ENCODE results near the gene COPS7B. TPM values are rescaled to one million over a fixed set of nuclear protein-coding genes. Genes with fewer than 3 reads are reported as not detected.

Gene COPS7B
- total and polyA plus RNA-seq, 9 of the 15 experiments (the other 6 are each of a cell fraction or from before 2014, with no cell fraction given), result 6.0 to 50.7 (median 21.8) TPM

DNA sequence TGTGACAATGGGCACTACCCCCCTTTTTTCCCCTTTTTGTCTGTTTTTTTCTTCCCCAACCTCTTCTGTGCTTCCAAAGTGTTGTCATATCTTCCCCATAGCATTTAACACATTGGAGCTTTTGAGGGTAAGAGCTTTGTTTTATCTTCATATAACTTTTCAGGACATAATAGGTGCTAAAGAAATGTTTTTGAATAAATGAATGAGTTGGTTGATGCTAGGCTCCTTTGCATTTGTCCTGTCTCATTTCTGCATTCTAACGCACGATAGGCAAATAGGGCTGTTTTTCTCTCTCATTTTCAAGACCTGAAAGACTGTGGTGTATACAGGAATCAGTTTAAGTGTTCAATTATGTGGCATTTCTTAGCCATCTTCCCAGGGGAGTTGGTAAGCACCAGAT lies 832 bp upstream of the COPS7B start (continued):
- TF ChIP-seq SAP30 (IDR thresholded peaks at IDR 0.05; ENCODE audit: borderline replicate concordance, insufficient read depth, low read depth, low read length, poor library complexity, severe bottlenecking) (no peak), ZNF174 (CRISPR knock-in tag; IDR thresholded peaks at IDR 0.05) (no peak), SPI1 (IDR thresholded peaks at IDR 0.05; ENCODE audit: borderline replicate concordance, low read depth, low read length) (no peak), DNMT1 (IDR thresholded peaks at IDR 0.05) (no peak), NCOA2 (IDR thresholded peaks at IDR 0.05; ENCODE audit: partially characterized antibody in 2 of 2) (no peak)
- TF ChIP-seq, protein P1, sequence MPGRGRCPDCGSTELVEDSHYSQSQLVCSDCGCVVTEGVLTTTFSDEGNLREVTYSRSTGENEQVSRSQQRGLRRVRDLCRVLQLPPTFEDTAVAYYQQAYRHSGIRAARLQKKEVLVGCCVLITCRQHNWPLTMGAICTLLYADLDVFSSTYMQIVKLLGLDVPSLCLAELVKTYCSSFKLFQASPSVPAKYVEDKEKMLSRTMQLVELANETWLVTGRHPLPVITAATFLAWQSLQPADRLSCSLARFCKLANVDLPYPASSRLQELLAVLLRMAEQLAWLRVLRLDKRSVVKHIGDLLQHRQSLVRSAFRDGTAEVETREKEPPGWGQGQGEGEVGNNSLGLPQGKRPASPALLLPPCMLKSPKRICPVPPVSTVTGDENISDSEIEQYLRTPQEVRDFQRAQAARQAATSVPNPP (IDR thresholded peaks at IDR 0.05; ENCODE audit: borderline replicate concordance, insufficient read depth, insufficient read length), result no peak

- H3K9me3 ChIP-seq (replicated peaks; ENCODE audit: control insufficient read depth, insufficient read depth, low read depth, low read length), result no peaks in the 10 kb centered on the region
- no peaks in the 10 kb centered on the region for H3K27me3 ChIP-seq (ENCODE audit: control insufficient read depth in 2 of 2, insufficient read depth in 2 of 2, low read length in 2 of 2)
- peak overlapping the region; percentile 67 to 95 for H3K9ac ChIP-seq (ENCODE audit: insufficient read depth in 1 of 2, low read depth in 2 of 2, low read length in 2 of 2)
- peaks cover 20% of the 10 kb centered on the region; the same call in 1 of the 3 replicates for H3K36me3 ChIP-seq (ENCODE audit: control insufficient read depth, insufficient read depth, low read length)
- H2AFZ ChIP-seq (ENCODE audit: low read depth, low read length), result peak overlapping the region; percentile 99
- no peaks in the 10 kb centered on the region for H3K9me1 ChIP-seq (ENCODE audit: control insufficient read depth, insufficient read depth, low read length)
- peaks cover 37% of the 10 kb centered on the region for H3K79me2 ChIP-seq (ENCODE audit: control insufficient read depth, insufficient read depth, low read length)
- H3K4me3 ChIP-seq, result peak overlapping the region; percentile 99
- DNase-seq (ENCODE audit: extremely low read depth in 1 of 4, low spot score in 3 of 4), result no peak
- ChIA-PET CTCF (ENCODE audit: low intra/inter-chr PET ratio) (no interaction called here), POLR2A (no interaction called here)
- intact Hi-C loops (cut with micrococcal nuclease), result loop anchor here (2.0 to 10.0 kb wide), 3 partner anchors 69 to 321 kb away; partner anchors contain the start of gene NCL
- H3K4me2 ChIP-seq (ENCODE audit: insufficient read depth, low read length), result peak overlapping the region; percentile 91
- H4K20me1 ChIP-seq (replicated peaks; ENCODE audit: control insufficient read depth, insufficient read depth, low read length), result peaks cover 4% of the 10 kb centered on the region; the same call in 1 of the 2 replicates
- FAIRE-seq, result peak; percentile 32
- TSS peak; percentile 88 for BruUV-seq (replicated peaks)
- peaks cover 9 to 16% of the 10 kb centered on the region in 2 experiments; a peak in 3 of 5 replicates for H3K4me1 ChIP-seq (replicated peaks in 1 of 2; ENCODE audit: control insufficient read depth in 2 of 2, insufficient read depth in 2 of 2, low read length in 2 of 2)
- ATAC-seq, result no peak
- peak overlapping the region; percentile 76 for H3K27ac ChIP-seq (ENCODE audit: extremely low read depth, low read depth, low read length)
- WGBS (ENCODE audit: insufficient coverage, low coverage, missing lambda C conversion rate), result 31% methylated on average over 6 of the region's 6 CpGs
- in situ Hi-C loops (cut with MboI), result no loop called here
- TF ChIP-seq ZC3H4 (CRISPR knock-in tag; IDR thresholded peaks at IDR 0.05; ENCODE audit: borderline replicate concordance) (no peak), ETV6 (IDR thresholded peaks at IDR 0.05; ENCODE audit: borderline replicate concordance in 1 of 2, low read depth in 2 of 2, low read length in 1 of 2) (no peak), ETV6 (CRISPR knock-in tag; IDR thresholded peaks at IDR 0.05; ENCODE audit: borderline replicate concordance) (no peak), ZBTB11 (CRISPR knock-in tag; IDR thresholded peaks at IDR 0.05) (peak in 1 of 3 experiments; percentile 95; a peak in 1 of 6 replicates), NEUROD1 (IDR thresholded peaks at IDR 0.05; ENCODE audit: borderline replicate concordance, low read depth, low read length, partially characterized antibody) (no peak), CHD4 (IDR thresholded peaks at IDR 0.05; ENCODE audit: insufficient read depth, insufficient replicate concordance, low read depth, low read length, poor library complexity, severe bottlenecking) (no peak)
- TF ChIP-seq, protein P2, sequence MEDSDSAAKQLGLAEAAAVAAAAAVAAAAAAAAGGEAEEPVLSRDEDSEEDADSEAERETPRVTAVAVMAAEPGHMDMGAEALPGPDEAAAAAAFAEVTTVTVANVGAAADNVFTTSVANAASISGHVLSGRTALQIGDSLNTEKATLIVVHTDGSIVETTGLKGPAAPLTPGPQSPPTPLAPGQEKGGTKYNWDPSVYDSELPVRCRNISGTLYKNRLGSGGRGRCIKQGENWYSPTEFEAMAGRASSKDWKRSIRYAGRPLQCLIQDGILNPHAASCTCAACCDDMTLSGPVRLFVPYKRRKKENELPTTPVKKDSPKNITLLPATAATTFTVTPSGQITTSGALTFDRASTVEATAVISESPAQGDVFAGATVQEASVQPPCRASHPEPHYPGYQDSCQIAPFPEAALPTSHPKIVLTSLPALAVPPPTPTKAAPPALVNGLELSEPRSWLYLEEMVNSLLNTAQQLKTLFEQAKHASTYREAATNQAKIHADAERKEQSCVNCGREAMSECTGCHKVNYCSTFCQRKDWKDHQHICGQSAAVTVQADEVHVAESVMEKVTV (CRISPR knock-in tag; IDR thresholded peaks at IDR 0.05), result no peak
Measured at GRCh38 chr2:231785822-231786176, 446 bp upstream of the COPS7B start.
